HepG2 (cell line): ENCODE measurements around the gene KLHDC4. TPM values are rescaled to one million over a fixed set of nuclear protein-coding genes. Genes with fewer than 3 reads are reported as not detected.

Experiments
- FOXA1 ChIP-seq, 2 experiments: fragments of 450-650 bp in 1 of 2; sonication (generic) in 1 of 2; formaldehyde crosslinking in 1 of 2; IDR thresholded peaks; 2 replicates each; pipeline versions ENCODE4 v1.4.0 to v1.6.1; 2016 to 2020; ENCODE audit warnings: missing genetic modification reagents in 1 of 2
- HMGXB3 ChIP-seq: sonication (generic); formaldehyde crosslinking; IDR thresholded peaks from 2 replicates; pipeline ENCODE4 v1.4.0; 2020; ENCODE audit warnings: missing genetic modification reagents, borderline replicate concordance
- HNRNPK ChIP-seq: fragments of 200-400 bp; formaldehyde crosslinking; IDR thresholded peaks from 2 replicates; pipeline ENCODE4 v1.6.1; 2018; ENCODE audit warnings: low read length, low read depth, moderate library complexity, mild to moderate bottlenecking; ENCODE audit not compliant: poor library complexity, severe bottlenecking
- ISL2 ChIP-seq: sonication (generic); formaldehyde crosslinking; IDR thresholded peaks from 2 replicates; pipeline ENCODE4 v1.5.0; 2020; ENCODE audit warnings: missing genetic modification reagents
- MTERF4 ChIP-seq: sonication (generic); formaldehyde crosslinking; IDR thresholded peaks from 2 replicates; pipeline ENCODE4 v1.8.0; 2023; ENCODE audit warnings: mild to moderate bottlenecking, missing genetic modification reagents
- SCMH1 ChIP-seq: sonication (generic); formaldehyde crosslinking; IDR thresholded peaks from 2 replicates; pipeline ENCODE4 v1.9.0; 2021; ENCODE audit warnings: missing genetic modification reagents, mild to moderate bottlenecking, borderline replicate concordance
- SPEN ChIP-seq: sonication (generic); formaldehyde crosslinking; IDR thresholded peaks from 2 replicates; pipeline ENCODE4 v1.5.1; 2020; ENCODE audit warnings: low read depth, mild to moderate bottlenecking, missing genetic modification reagents
- ZBTB26 ChIP-seq: IDR thresholded peaks from 2 replicates; pipeline ENCODE4 v1.6.1; 2016; ENCODE audit warnings: missing compliant biosample characterization, missing genetic modification reagents, borderline replicate concordance
- ZBTB42 ChIP-seq: sonication (generic); formaldehyde crosslinking; IDR thresholded peaks from 2 replicates; pipeline ENCODE4 v1.5.0; 2020; ENCODE audit warnings: mild to moderate bottlenecking, missing genetic modification reagents
- ZNF607 ChIP-seq: sonication (generic); formaldehyde crosslinking; IDR thresholded peaks from 2 replicates; pipeline ENCODE4 v1.5.1; 2020; ENCODE audit warnings: missing genetic modification reagents, mild to moderate bottlenecking, borderline replicate concordance
- ZNF7 ChIP-seq: IDR thresholded peaks from 2 replicates; pipeline ENCODE4 v1.6.1; 2016; ENCODE audit warnings: missing biosample characterization, missing genetic modification reagents
- ZNF737 ChIP-seq: sonication (generic); formaldehyde crosslinking; IDR thresholded peaks from 2 replicates; pipeline ENCODE4 v1.5.0; 2020; ENCODE audit warnings: missing genetic modification reagents, mild to moderate bottlenecking, borderline replicate concordance
- polyA plus RNA-seq, 8 experiments: library from polyadenylated mRNA; depleted of rRNA in 3 of 8; stranded (reverse) in 7 of 8; unstranded in 1 of 8; fragments of >200 nt; fragmentation: Illumina TruSeq in 4 of 8; extraction: Trizol in 4 of 8; gene quantifications; 2 replicates each; pipeline versions ENCODE4 v1.2.1 to v1.2.3, GENCODE V29; 2011 to 2016; ENCODE audit warnings: low read depth in 4 of 8, missing spikeins in 1 of 8, mixed read lengths in 1 of 8; ENCODE audit not compliant: insufficient read depth in 1 of 8
- total RNA-seq, 5 experiments: library from RNA; depleted of rRNA; stranded (reverse); fragments of >200 nt; fragmentation: Illumina TruSeq; extraction: Trizol; gene quantifications; 2 replicates each; pipeline ENCODE4 v1.2.3, GENCODE V29; 2016; ENCODE audit warnings: low read depth in 1 of 5
- TF ChIP-seq, protein P1 (sequence below): sonication (generic); formaldehyde crosslinking; IDR thresholded peaks from 2 replicates; pipeline ENCODE4 v1.4.0; 2020; ENCODE audit warnings: mild to moderate bottlenecking, missing genetic modification reagents

The KLHDC4 gene
- total and polyA plus RNA-seq, 2 of the 13 experiments (the other 11 are each of a cell fraction or from before 2014, with no cell fraction given): 18.7 to 31.8 TPM

DNA sequence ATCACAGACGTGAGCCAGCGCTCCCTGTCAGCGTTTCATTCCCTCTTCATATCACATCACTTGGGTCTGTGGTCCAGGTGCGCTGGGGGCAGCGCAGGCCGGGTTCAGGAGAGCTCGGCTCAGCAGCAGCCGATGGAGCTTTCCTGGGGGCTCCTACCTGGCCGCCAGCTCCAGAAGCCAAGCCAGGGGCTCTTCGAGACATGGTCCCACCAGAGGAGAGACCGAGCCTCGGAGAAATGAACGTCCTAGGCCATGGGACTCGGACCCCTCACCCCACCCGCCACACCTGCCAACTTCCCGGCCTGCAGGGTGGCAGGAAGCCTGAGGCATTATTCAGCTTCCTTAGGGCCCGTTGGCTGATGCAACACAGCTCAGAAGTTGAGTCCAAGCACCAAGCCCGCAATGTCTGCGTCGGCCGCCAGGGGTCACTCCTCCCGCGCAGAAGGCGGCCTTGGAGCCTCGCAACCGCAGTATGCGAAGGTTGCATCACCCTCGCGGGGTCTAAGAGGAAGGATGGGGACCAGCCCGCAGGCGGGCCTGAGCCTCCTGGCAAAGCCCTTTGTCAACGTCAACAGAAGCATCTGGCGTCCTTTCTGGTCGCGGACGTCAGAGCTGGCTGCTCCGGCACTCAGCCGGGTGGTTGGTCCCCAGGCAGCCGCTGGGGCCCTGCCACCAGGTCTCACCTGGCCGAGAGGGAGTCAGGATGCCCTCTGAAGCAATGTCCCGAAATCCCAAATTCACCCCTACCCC lies 13.2 kb upstream of the KLHDC4 start (continued):
- TF ChIP-seq HMGXB3 (CRISPR knock-in tag) (peak; percentile 84), ISL2 (CRISPR knock-in tag) (peak; percentile 91), ZBTB42 (no peak), MTERF4 (CRISPR knock-in tag) (peak; percentile 94; the same call in 1 of the 2 replicates), ZBTB26 (peak; percentile 96), SPEN (CRISPR knock-in tag) (peak; percentile 92), ZNF7 (CRISPR knock-in tag) (no peak), ZNF737 (CRISPR knock-in tag) (no peak), FOXA1 (IDR thresholded peaks at IDR 0.05) (no peak), FOXA1 (CRISPR knock-in tag; IDR thresholded peaks at IDR 0.05) (peak; percentile 68), ZNF607 (CRISPR knock-in tag) (peak; percentile 84; the same call in 1 of the 2 replicates), HNRNPK (no peak), SCMH1 (CRISPR knock-in tag) (no peak)
- TF ChIP-seq, protein P1, sequence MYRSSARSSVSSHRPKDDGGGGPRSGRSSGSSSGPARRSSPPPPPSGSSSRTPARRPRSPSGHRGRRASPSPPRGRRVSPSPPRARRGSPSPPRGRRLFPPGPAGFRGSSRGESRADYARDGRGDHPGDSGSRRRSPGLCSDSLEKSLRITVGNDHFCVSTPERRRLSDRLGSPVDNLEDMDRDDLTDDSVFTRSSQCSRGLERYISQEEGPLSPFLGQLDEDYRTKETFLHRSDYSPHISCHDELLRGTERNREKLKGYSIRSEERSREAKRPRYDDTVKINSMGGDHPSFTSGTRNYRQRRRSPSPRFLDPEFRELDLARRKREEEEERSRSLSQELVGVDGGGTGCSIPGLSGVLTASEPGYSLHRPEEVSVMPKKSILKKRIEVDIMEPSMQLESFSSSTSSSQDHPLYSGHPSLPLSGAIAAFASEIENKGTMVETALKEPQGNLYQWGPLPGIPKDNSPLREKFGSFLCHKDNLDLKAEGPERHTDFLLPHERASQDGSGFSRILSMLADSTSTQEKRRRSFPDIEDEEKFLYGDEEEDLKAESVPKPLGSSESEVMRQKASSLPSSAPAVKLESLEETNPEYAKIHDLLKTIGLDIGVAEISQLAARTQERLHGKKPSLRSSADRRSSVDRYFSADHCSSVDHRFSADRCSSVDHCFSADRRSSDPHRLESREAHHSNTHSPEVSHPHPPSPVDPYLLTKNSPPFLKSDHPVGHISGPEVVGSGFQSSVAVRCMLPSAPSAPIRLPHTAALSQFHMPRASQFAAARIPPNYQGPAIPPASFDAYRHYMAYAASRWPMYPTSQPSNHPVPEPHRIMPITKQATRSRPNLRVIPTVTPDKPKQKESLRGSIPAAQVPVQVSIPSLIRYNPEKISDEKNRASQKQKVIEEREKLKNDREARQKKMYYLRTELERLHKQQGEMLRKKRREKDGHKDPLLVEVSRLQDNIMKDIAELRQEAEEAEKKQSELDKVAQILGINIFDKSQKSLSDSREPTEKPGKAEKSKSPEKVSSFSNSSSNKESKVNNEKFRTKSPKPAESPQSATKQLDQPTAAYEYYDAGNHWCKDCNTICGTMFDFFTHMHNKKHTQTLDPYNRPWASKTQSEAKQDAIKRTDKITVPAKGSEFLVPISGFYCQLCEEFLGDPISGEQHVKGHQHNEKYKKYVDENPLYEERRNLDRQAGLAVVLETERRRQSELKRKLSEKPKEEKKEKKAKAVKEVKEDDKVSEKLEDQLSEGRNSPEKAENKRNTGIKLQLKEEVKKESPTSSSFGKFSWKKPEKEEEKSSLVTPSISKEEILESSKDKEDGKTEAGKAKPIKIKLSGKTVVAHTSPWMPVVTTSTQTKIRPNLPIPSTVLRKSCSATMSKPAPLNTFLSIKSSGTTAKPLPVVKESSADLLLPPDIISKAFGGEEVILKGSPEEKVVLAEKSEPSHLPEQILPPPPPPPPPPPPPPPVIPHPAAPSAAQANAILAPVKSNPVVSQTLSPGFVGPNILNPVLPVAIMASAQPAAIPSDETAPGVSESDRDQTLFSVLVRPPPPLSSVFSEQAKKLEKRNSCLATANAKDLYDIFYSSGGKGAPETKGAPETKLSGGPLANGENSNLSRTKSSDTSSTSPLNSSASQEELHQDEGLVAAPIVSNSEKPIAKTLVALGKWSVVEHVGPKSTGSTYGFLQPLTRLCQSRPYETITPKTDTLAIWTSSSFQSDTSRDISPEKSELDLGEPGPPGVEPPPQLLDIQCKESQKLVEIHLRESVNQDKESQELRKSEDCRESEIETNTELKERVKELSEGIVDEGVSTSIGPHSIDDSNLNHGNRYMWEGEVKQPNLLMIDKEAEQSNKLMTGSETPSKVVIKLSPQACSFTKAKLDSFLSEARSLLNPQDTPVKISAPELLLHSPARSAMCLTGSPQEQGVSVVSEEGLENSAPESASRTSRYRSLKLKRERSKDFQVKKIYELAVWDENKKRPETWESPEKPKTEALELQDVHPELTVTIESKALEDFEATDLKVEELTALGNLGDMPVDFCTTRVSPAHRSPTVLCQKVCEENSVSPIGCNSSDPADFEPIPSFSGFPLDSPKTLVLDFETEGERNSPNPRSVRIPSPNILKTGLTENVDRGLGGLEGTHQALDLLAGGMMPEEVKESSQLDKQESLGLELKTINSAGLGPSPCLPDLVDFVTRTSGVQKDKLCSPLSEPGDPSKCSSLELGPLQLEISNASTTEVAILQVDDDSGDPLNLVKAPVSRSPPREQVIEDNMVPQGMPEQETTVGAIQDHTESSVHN (CRISPR knock-in tag): peak; percentile 36; the same call in 1 of the 2 replicates
